Measurements from ENCODE around the gene DPEP1. TPM values are rescaled to one million over a fixed set of nuclear protein-coding genes. Genes with fewer than 3 reads are reported as not detected.

DPEP1 gene
- total RNA-seq, 2 experiments from 2014 or later = not detected

DNA sequence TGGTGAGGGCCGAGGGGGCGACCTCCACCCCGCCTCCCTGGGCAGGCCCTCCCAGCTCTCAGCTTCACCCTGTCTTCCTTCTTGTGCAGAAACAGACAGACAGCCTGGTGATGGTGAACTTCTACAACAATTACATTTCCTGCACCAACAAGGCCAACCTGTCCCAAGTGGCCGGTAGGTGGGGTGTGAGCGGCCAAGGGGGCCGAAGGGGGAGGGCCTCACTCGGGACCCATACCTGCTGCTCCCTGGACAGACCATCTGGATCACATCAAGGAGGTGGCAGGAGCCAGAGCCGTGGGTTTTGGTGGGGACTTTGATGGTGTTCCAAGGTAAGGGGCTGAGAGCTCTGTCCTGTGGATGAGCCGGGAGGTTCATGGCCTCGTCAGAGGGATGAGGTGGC, 23.9 kb downstream of the DPEP1 start:
- Histone ChIP-seq H3K4me3 (ENCODE audit: low read length) (no peak overlapping the region), H3K27me3 (ENCODE audit: control insufficient read depth in 1 of 2, insufficient read depth in 2 of 2, low read length in 2 of 2) (peaks cover 0 to 9% of the 10 kb centered on the region in 2 experiments), H3K27ac (ENCODE audit: low read depth in 1 of 2, low read length in 2 of 2) (no peak overlapping the region), H3K4me1 (ENCODE audit: insufficient read depth, low read length) (peaks cover 13% of the 10 kb centered on the region), H3K9me3 (ENCODE audit: control insufficient read depth in 1 of 2, insufficient read depth in 1 of 2, low read length in 2 of 2) (no peaks in the 10 kb centered on the region), H3K36me3 (ENCODE audit: insufficient read depth, low read length) (no peaks in the 10 kb centered on the region)
- Mint-ChIP-seq H3K27ac (no peak overlapping the region), H3K4me1 (ENCODE audit: low read depth) (peaks cover 11% of the 10 kb centered on the region), H3K36me3 (ENCODE audit: low read depth) (no peaks in the 10 kb centered on the region), H3K9me3 (no peaks in the 10 kb centered on the region), H3K4me3 (no peak overlapping the region), H3K27me3 (no peaks in the 10 kb centered on the region)
- no peak for ATAC-seq (ENCODE audit: poor library complexity)
- no peak for DNase-seq
- POLR2A ChIA-PET = no interaction called here
- CTCF ChIA-PET = no interaction called here
- TF ChIP-seq, protein P1, sequence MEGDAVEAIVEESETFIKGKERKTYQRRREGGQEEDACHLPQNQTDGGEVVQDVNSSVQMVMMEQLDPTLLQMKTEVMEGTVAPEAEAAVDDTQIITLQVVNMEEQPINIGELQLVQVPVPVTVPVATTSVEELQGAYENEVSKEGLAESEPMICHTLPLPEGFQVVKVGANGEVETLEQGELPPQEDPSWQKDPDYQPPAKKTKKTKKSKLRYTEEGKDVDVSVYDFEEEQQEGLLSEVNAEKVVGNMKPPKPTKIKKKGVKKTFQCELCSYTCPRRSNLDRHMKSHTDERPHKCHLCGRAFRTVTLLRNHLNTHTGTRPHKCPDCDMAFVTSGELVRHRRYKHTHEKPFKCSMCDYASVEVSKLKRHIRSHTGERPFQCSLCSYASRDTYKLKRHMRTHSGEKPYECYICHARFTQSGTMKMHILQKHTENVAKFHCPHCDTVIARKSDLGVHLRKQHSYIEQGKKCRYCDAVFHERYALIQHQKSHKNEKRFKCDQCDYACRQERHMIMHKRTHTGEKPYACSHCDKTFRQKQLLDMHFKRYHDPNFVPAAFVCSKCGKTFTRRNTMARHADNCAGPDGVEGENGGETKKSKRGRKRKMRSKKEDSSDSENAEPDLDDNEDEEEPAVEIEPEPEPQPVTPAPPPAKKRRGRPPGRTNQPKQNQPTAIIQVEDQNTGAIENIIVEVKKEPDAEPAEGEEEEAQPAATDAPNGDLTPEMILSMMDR (IDR thresholded peaks at IDR 0.05) = no peak
- intact Hi-C loops (cut with DNase I, micrococcal nuclease) = no loop called here

DNA sequence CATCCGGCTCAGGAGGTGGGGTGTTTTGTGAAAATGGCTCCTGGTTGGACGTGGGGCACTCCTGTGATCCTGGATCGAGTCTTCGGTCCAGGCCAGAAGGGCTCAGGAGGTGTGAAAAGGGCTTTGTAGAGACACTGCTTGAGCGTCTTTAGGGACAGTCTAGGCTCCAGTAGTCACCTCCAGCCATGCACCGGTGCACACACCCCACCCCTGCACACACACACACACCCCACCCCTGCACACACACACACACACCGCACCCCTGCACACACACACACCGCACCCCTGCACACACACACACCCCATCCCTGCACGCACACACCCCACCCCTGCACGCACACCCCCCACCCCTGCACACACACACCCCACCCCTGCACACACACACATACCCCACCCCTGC, 25.0 kb downstream of the DPEP1 start:
- CTCF ChIA-PET = no interaction called here
- no peak for DNase-seq

DNA sequence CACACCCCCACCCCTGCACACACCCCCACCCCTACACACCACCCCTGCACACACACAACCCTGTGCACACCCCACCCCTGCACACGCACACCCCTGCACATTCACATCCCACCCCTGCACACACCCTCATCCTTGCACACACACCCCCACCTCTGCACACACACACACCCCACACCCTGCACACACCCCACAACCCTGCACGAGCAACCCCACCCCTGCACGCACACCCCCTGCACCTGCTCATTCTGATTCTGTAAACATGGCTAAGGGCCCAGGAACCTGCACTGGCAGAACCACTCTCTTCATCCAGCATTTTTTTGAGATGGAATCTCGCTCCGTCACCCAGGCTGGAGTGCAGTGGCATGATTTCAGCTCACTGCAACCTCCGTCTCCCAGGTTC, 25.9 kb downstream of the DPEP1 start:
- Mint-ChIP-seq H3K27ac (no peak overlapping the region), H3K4me3 (no peak overlapping the region), H3K27me3 (no peaks in the 10 kb centered on the region), H3K9me3 (no peaks in the 10 kb centered on the region), H3K4me1 (ENCODE audit: low read depth) (peaks cover 11% of the 10 kb centered on the region), H3K36me3 (ENCODE audit: low read depth) (peaks cover 12% of the 10 kb centered on the region)
- Histone ChIP-seq H3K27ac (ENCODE audit: low read depth in 1 of 2, low read length in 2 of 2) (no peak overlapping the region), H3K27me3 (ENCODE audit: control insufficient read depth in 1 of 2, insufficient read depth in 2 of 2, low read length in 2 of 2) (peaks cover 0 to 4% of the 10 kb centered on the region in 2 experiments), H3K36me3 (ENCODE audit: insufficient read depth, low read length) (peaks cover under 1% of the 10 kb centered on the region), H3K9me3 (ENCODE audit: control insufficient read depth in 1 of 2, insufficient read depth in 1 of 2, low read length in 2 of 2) (no peaks in the 10 kb centered on the region), H3K4me1 (ENCODE audit: insufficient read depth, low read length) (peaks cover 13% of the 10 kb centered on the region), H3K4me3 (ENCODE audit: low read length) (no peak overlapping the region)
- ChIA-PET CTCF (no interaction called here), POLR2A (no interaction called here)
- intact Hi-C loops (cut with DNase I, micrococcal nuclease) = no loop called here
- DNase-seq (no peak), ATAC-seq (ENCODE audit: poor library complexity) (no peak)
- TF ChIP-seq, protein P1 (IDR thresholded peaks at IDR 0.05) = no peak

More for the DNA sequence above, 25.0 kb downstream of the DPEP1 start:
- intact Hi-C loops (cut with DNase I, micrococcal nuclease) = no loop called here
- POLR2A ChIA-PET = no interaction called here
- H3K4me1 Mint-ChIP-seq (ENCODE audit: low read depth) = peaks cover 11% of the 10 kb centered on the region
- Histone ChIP-seq H3K4me3 (ENCODE audit: low read length) (no peak overlapping the region), H3K4me1 (ENCODE audit: insufficient read depth, low read length) (peaks cover 13% of the 10 kb centered on the region), H3K9me3 (ENCODE audit: control insufficient read depth in 1 of 2, insufficient read depth in 1 of 2, low read length in 2 of 2) (no peaks in the 10 kb centered on the region), H3K27me3 (ENCODE audit: control insufficient read depth in 1 of 2, insufficient read depth in 2 of 2, low read length in 2 of 2) (peaks cover 0 to 6% of the 10 kb centered on the region in 2 experiments), H3K36me3 (ENCODE audit: insufficient read depth, low read length) (no peaks in the 10 kb centered on the region), H3K27ac (ENCODE audit: low read depth in 1 of 2, low read length in 2 of 2) (no peak overlapping the region)
- H3K9me3 Mint-ChIP-seq = no peaks in the 10 kb centered on the region
- H3K36me3 Mint-ChIP-seq (ENCODE audit: low read depth) = peaks cover 3% of the 10 kb centered on the region
- ATAC-seq (ENCODE audit: poor library complexity) = no peak
- H3K27ac Mint-ChIP-seq = no peak overlapping the region
- no peaks in the 10 kb centered on the region for H3K27me3 Mint-ChIP-seq
- H3K4me3 Mint-ChIP-seq = no peak overlapping the region
- TF ChIP-seq, protein P1 (IDR thresholded peaks at IDR 0.05) = no peak

All from CD4-positive, alpha-beta T cell (primary cell).